K562 treated with DMSO at 1 percent for 48 hours (cell line): ENCODE results near the gene STX11. TPM values are rescaled to one million over a fixed set of nuclear protein-coding genes. Genes with fewer than 3 reads are reported as not detected.

Experiments
- total RNA-seq: library from RNA; unstranded; fragments of 300-600 nt; gene quantifications from 2 replicates; pipeline ENCODE4 v1.2.3, GENCODE V29; 2022; ENCODE audit warnings: low replicate concordance; ENCODE audit errors: extremely low read depth

Gene STX11
- not detected in 2 replicates for total RNA-seq

DNA sequence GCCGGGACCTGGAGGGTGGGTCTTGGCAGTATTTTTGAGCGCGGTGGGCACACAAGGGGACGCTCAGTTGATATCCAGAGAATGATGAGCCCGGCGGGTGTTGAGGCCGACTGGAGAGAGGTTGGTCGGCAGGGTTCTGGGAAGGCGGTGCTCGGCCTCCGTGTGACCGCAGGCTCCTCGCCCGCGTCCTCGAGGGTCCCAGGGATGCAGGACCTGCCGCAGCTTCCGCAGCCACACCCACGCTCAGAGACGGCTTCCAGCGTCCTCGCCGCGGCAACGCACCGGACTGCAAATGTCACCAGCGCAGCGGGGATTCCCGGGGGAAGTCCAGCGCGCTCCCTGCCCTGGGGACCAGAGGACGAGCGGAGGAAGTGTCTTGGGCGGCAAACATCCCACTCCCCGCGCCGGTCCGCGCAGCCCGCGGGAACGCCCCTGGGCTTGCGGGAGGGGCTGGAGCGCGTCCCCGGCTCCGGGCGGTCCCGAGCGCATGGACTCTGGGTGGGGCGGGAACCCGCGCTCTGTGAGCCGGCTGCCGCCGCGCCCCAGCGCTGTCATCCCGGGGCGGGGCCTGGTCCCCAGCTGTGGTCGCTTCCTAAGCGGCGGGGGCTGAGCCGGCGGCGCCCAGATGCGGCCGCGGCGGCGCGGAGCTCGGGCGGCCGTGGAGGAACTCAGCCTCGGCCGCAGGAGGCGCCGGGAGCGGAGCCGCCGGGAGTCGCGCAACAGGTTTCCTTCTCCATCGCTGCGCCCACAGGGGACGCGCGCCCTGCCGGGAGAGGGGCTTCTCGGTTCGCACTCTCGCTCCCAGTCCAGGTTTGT is at the start of gene STX11:
STX11 (plus strand) TSS at position 624 of the 816 bp plus-strand sequence. CDS start 36,111 bp downstream, outside the sequence.

Other genes with a start within 250 kb of the STX11 start
- gene PLAGL1, start 142.3 kb upstream of the STX11 start, total RNA-seq: not detected in 2 replicates
- gene SF3B5, start 54.9 kb upstream of the STX11 start, total RNA-seq: not detected in 2 replicates
- not detected in 2 replicates for gene UTRN, start 134.8 kb downstream of the STX11 start, total RNA-seq